ENCODE data around the gene TTC3. TPM values are rescaled to one million over a fixed set of nuclear protein-coding genes. Genes with fewer than 3 reads are reported as not detected.
A peak's percentile ranks its signal among the peaks of the same experiment; 100 is the strongest.

TTC3 gene
- total and polyA plus RNA-seq, 9 of the 15 experiments (the other 6 are each of a cell fraction or from before 2014, with no cell fraction given), result 17.5 to 92.0 (median 59.5) TPM

- BruUV-seq (replicated peaks), result no TSS peak
- in situ Hi-C loops (cut with MboI), result no loop called here
- intact Hi-C loops (cut with micrococcal nuclease), result no loop called here
- H3K4me2 ChIP-seq (ENCODE audit: insufficient read depth, low read length), result no peak overlapping the region
- no peak for TF ChIP-seq FOXJ3 (CRISPR knock-in tag; IDR thresholded peaks at IDR 0.05)
- peak; percentile 30 for TF ChIP-seq KDM5B (IDR thresholded peaks at IDR 0.05; ENCODE audit: insufficient replicate concordance, low read depth, low read length)
- 41% methylated on average over 7 of the region's 7 CpGs for whole genome bisulfite sequencing (ENCODE audit: insufficient coverage, low coverage, missing lambda C conversion rate)
- H3K4me3 ChIP-seq, result no peak overlapping the region
- CTCF ChIA-PET (ENCODE audit: low intra/inter-chr PET ratio), result no interaction called here
- no peak for DNase-seq (ENCODE audit: extremely low read depth in 1 of 4, low spot score in 3 of 4)
- no peak overlapping the region for H3K27ac ChIP-seq (ENCODE audit: extremely low read depth, low read depth, low read length)
- no peak overlapping the region for H3K9ac ChIP-seq (ENCODE audit: insufficient read depth in 1 of 2, low read depth in 2 of 2, low read length in 2 of 2)
- no peak overlapping the region for H2AFZ ChIP-seq (ENCODE audit: low read depth, low read length)
- no peak for FAIRE-seq
- no peaks in the 10 kb centered on the region for H4K20me1 ChIP-seq (replicated peaks; ENCODE audit: control insufficient read depth, insufficient read depth, low read length)
- no peaks in the 10 kb centered on the region for H3K27me3 ChIP-seq (ENCODE audit: control insufficient read depth in 2 of 2, insufficient read depth in 2 of 2, low read length in 2 of 2)
- H3K79me2 ChIP-seq (ENCODE audit: control insufficient read depth, insufficient read depth, low read length), result no peaks in the 10 kb centered on the region
- H3K36me3 ChIP-seq (ENCODE audit: control insufficient read depth, insufficient read depth, low read length), result peaks cover 2% of the 10 kb centered on the region; the same call in 1 of the 3 replicates
- no peaks in the 10 kb centered on the region for H3K9me3 ChIP-seq (replicated peaks; ENCODE audit: control insufficient read depth, insufficient read depth, low read depth, low read length)
- no peaks in the 10 kb centered on the region; a peak in 1 of 5 replicates for H3K4me1 ChIP-seq (replicated peaks in 1 of 2; ENCODE audit: control insufficient read depth in 2 of 2, insufficient read depth in 2 of 2, low read length in 2 of 2)
- no peaks in the 10 kb centered on the region for H3K9me1 ChIP-seq (ENCODE audit: control insufficient read depth, insufficient read depth, low read length)
- peak; percentile 23; the same call in 2 of the 3 replicates for ATAC-seq
- POLR2A ChIA-PET, result interaction anchor here (0.6 to 0.7 kb wide), 2 partner anchors 9 to 44 kb away, joined by 3 read pairs; no protein-coding TSS in a partner anchor
Observed at GRCh38 chr21:37061926-37062592, 11.0 kb upstream of the TTC3 start.

GRCh38 chr21:37062593-37062935, 10.5 kb upstream of the TTC3 start:
- POLR2A ChIA-PET, result interaction anchor here (0.6 kb wide), 1 partner anchor 44 kb away, joined by 3 read pairs; no protein-coding TSS in a partner anchor
- Histone ChIP-seq H3K9ac (ENCODE audit: insufficient read depth in 1 of 2, low read depth in 2 of 2, low read length in 2 of 2) (no peak overlapping the region), H2AFZ (ENCODE audit: low read depth, low read length) (no peak overlapping the region), H3K9me1 (ENCODE audit: control insufficient read depth, insufficient read depth, low read length) (no peaks in the 10 kb centered on the region), H3K4me1 (replicated peaks in 1 of 2; ENCODE audit: control insufficient read depth in 2 of 2, insufficient read depth in 2 of 2, low read length in 2 of 2) (no peaks in the 10 kb centered on the region; a peak in 1 of 5 replicates), H3K4me3 (no peak overlapping the region), H3K9me3 (replicated peaks; ENCODE audit: control insufficient read depth, insufficient read depth, low read depth, low read length) (no peaks in the 10 kb centered on the region), H3K27ac (ENCODE audit: extremely low read depth, low read depth, low read length) (no peak overlapping the region), H3K79me2 (ENCODE audit: control insufficient read depth, insufficient read depth, low read length) (no peaks in the 10 kb centered on the region), H4K20me1 (replicated peaks; ENCODE audit: control insufficient read depth, insufficient read depth, low read length) (no peaks in the 10 kb centered on the region), H3K27me3 (ENCODE audit: control insufficient read depth in 2 of 2, insufficient read depth in 2 of 2, low read length in 2 of 2) (no peaks in the 10 kb centered on the region), H3K36me3 (ENCODE audit: control insufficient read depth, insufficient read depth, low read length) (peaks cover 4% of the 10 kb centered on the region; the same call in 1 of the 3 replicates), H3K4me2 (ENCODE audit: insufficient read depth, low read length) (no peak overlapping the region)
- BruUV-seq (replicated peaks), result no TSS peak
- 38% methylated on average over 6 of the region's 6 CpGs for WGBS (ENCODE audit: insufficient coverage, low coverage, missing lambda C conversion rate)
- no peak for DNase-seq (ENCODE audit: extremely low read depth in 1 of 4, low spot score in 3 of 4)
- in situ Hi-C loops (cut with MboI), result no loop called here
- intact Hi-C loops (cut with micrococcal nuclease), result no loop called here
- no peak for ATAC-seq
- no peak for FAIRE-seq
- CTCF ChIA-PET (ENCODE audit: low intra/inter-chr PET ratio), result no interaction called here
- TF ChIP-seq ZNF3 (CRISPR knock-in tag; IDR thresholded peaks at IDR 0.05) (no peak), RCOR1 (IDR thresholded peaks at IDR 0.05; ENCODE audit: borderline replicate concordance in 1 of 2, low read depth in 2 of 2, low read length in 2 of 2) (no peak), ZBTB33 (CRISPR knock-in tag; IDR thresholded peaks at IDR 0.05) (peak; percentile 30; the same call in 1 of the 2 replicates), NELFE (IDR thresholded peaks at IDR 0.05; ENCODE audit: insufficient read depth, insufficient read length) (no peak), ZFP36 (IDR thresholded peaks at IDR 0.05; ENCODE audit: low read depth, low read length, partially characterized antibody) (no peak)
